Measurements from ENCODE around the gene KLF2.
A peak's percentile ranks its signal among the peaks of the same experiment; 100 is the strongest.
"Not testable (repeated sequence)": the region's sequence is repeated elsewhere in the genome, so short reads cannot be mapped to it uniquely, and the experiment has no call there.

The KLF2 gene

DNA sequence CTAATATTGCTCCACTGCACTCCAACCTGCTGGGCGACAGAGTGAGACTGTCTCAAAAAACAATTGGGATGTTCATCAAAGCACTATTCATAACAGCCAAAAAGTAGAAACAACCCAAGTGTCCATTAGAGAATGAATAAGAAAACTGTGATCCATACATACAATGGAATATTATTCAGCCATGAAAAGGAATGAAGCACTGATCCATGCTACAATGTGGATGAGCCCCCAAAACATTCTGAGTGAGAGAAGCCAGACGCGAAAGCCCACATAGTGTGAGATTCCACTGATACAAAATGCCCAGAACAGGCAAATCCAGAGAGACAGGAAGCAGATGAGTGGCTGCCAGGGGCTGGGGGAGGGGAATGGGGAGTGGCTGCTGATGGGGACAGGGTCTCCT, 16.0 kb downstream of the KLF2 start:
- TF ChIP-seq, protein P1, sequence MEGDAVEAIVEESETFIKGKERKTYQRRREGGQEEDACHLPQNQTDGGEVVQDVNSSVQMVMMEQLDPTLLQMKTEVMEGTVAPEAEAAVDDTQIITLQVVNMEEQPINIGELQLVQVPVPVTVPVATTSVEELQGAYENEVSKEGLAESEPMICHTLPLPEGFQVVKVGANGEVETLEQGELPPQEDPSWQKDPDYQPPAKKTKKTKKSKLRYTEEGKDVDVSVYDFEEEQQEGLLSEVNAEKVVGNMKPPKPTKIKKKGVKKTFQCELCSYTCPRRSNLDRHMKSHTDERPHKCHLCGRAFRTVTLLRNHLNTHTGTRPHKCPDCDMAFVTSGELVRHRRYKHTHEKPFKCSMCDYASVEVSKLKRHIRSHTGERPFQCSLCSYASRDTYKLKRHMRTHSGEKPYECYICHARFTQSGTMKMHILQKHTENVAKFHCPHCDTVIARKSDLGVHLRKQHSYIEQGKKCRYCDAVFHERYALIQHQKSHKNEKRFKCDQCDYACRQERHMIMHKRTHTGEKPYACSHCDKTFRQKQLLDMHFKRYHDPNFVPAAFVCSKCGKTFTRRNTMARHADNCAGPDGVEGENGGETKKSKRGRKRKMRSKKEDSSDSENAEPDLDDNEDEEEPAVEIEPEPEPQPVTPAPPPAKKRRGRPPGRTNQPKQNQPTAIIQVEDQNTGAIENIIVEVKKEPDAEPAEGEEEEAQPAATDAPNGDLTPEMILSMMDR (IDR thresholded peaks at IDR 0.05; ENCODE audit: low read depth, low read length): no peak
- in situ Hi-C loops (cut with HindIII; ENCODE audit: low sequenced_read_pairs): no loop called here
- no peak for DNase-seq (ENCODE audit: low read depth, low spot score)
- no peak overlapping the region for H3K4me3 ChIP-seq (ENCODE audit: low read depth, low read length)

DNA sequence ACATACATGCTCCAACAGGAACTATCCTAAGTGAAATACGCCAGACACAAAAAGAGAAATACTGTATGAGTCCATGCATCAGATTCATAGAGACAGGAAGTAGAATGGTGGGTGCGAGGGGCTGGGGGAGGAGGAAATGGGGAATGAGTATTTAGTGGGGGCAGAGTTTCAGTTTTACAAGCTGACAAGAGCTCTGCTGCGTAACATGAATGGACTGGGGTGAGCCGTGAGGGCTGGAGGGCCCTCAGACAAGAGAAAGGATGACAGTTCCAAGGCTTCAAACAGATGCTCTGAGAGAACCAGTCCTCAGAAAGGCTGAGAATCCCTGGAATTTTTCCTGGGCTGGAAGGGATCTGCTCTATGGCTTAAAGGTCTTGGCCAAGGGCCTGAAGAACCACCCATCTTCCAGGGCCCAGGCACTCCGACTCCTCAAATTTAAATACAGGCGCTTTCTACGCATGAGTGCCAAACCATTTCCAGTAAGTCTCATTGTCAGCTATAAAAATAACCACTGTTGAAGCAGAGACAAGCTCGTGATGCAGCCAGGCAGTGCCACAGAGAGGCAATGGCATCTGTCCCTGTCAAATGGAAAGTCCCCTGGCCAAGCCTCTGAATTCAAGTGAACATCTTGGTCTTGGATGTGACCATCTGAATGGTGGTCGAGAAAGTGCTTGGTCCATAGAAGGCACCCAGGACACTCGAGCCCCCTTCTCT, 17.5 kb downstream of the KLF2 start:
- no peak overlapping the region for H3K4me3 ChIP-seq (ENCODE audit: low read depth, low read length)
- DNase-seq (ENCODE audit: low read depth, low spot score): peak; percentile 39
- TF ChIP-seq, protein P1 (IDR thresholded peaks at IDR 0.05; ENCODE audit: low read depth, low read length): no peak
- in situ Hi-C loops (cut with HindIII; ENCODE audit: low sequenced_read_pairs): no loop called here

DNA sequence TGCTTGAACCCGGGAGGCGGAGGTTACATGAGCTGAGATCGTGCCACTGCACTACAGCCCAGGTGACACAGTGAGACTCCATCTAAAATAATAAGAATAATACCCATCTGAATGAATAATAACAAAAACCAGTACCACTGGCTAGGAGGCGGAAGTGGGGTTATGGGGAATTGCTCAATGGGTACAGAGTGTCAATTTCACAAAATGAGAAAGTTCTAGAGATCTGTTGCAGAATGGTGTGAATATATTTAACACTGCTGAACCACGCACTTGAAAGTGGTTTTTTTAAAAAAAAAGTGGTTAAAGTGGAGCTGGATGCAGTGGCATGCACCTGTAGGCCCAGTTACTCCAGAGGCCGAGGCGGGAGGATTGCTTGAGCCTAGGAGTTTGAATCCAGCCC, 18.5 kb downstream of the KLF2 start:
- TF ChIP-seq, protein P1 (IDR thresholded peaks at IDR 0.05; ENCODE audit: low read depth, low read length): no peak

DNA sequence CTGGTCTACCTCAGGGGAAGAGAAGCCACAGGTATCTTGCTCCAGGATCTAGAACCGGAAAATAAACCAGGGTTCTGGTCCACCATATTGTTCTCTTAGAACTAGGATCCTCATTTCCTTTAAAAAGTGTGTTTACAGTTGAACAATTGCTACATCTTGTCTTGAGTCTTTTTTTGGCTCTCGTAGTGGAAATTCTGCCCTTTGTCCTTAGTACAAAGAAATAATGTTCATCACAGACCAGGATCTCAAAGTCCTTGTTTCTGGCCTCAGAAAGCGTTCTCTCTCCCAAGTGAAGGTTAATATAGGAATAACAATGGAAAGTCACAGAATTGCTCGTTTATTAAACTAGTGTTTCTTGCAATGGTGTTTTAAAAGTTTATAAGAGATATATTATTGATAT, 20.8 kb downstream of the KLF2 start:
- in situ Hi-C loops (cut with HindIII; ENCODE audit: low sequenced_read_pairs): no loop called here
- DNase-seq (ENCODE audit: low read depth, low spot score): no peak
- no peak overlapping the region for H3K4me3 ChIP-seq (ENCODE audit: low read depth, low read length)
- TF ChIP-seq, protein P1 (IDR thresholded peaks at IDR 0.05; ENCODE audit: low read depth, low read length): no peak

More for the DNA sequence above, 18.5 kb downstream of the KLF2 start:
- in situ Hi-C loops (cut with HindIII; ENCODE audit: low sequenced_read_pairs): no loop called here
- no peak overlapping the region for H3K4me3 ChIP-seq (ENCODE audit: low read depth, low read length)
- no peak for DNase-seq (ENCODE audit: low read depth, low spot score)

DNA sequence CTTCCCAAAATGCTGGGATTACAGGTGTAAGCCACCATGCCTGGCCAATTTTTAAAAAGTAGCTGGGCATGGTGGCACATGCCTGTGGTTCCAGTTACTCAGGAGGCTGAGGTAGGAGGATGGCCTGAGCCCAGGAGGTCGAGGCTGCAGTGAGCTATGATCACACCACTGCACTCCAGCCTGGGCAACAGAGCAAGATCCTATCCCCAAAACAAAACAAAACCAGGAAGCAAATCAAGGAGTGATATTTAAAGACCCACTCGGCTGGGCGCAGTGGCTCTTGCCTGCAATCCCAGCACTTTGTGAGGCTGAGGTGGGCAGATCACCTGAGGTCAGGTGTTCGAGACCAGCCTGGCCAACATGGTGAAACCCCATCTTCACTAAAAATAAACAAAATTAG, 22.5 kb downstream of the KLF2 start:
- H3K4me3 ChIP-seq (ENCODE audit: low read depth, low read length); DNase-seq (ENCODE audit: low read depth, low spot score); in situ Hi-C loops (cut with HindIII; ENCODE audit: low sequenced_read_pairs): not testable (repeated sequence)

DNA sequence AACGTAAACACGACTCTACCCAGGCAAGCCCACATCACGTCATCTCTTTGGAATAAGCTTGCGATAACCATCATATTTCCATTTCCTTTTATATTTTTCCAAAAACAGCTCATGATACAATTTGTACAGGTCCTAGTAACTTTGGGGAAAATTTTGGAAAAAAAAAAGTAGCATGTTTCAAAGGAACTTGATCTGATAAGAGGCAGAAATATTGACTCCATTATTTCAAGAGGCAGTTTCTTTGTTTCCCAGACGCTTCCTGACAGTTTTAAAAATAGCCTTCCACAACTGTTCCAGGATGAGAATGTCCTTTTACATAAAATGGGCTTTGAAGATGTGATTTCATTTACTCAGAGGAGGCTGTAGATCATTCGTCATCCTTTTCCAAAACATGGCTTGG, 23.1 kb downstream of the KLF2 start:
- in situ Hi-C loops (cut with HindIII; ENCODE audit: low sequenced_read_pairs): no loop called here
- no peak for DNase-seq (ENCODE audit: low read depth, low spot score)
- TF ChIP-seq, protein P1 (IDR thresholded peaks at IDR 0.05; ENCODE audit: low read depth, low read length): no peak
- no peak overlapping the region for H3K4me3 ChIP-seq (ENCODE audit: low read depth, low read length)

DNA sequence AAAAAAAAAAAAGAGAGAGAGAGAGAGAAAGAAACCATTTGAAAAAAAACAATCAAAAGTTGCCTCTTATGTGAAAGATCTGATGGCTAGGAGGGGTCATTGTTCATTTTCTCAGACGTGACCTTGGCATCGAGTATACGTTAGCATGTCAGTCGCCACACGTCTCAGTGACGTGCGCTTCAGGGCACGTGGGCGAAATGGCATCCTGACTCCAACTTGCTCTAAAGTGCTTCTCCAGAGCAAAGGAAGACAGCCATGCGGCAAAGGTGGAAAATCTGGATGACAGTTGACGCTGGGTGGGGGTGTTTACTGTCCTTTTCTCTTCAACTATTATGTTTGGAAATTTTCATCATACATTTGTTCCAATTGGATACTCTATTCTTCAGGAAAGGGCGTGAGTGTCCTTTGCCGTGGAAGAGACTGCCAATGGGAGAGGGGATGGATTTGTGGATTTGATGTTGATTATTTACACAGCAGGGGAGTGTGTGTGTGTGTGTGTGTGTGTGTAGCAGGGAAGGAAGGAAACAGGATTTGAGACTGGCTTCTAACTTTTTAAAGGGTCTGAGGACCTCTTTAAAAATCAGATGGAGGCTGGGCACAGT, 25.0 kb downstream of the KLF2 start:
- in situ Hi-C loops (cut with HindIII; ENCODE audit: low sequenced_read_pairs): no loop called here
- TF ChIP-seq, protein P1 (IDR thresholded peaks at IDR 0.05; ENCODE audit: low read depth, low read length): no peak
- H3K4me3 ChIP-seq (ENCODE audit: low read depth, low read length): no peak overlapping the region
- no peak for DNase-seq (ENCODE audit: low read depth, low spot score)

All from astrocyte of the spinal cord (primary cell).